ENCODE results near the gene U2SURP.
"Not testable (repeated sequence)": the region's sequence is repeated elsewhere in the genome, so short reads cannot be mapped to it uniquely, and the experiment has no call there.

Gene U2SURP

GRCh38 chr3:143004823-143005222 lies 3.5 kb downstream of the U2SURP start:
- in situ Hi-C loops (cut with HindIII; ENCODE audit: low sequenced_read_pairs): loop anchor here (25.0 kb wide), 1 partner anchor 418 kb away; the partner anchor contains the start of genes ATR and PLS1

GRCh38 chr3:143010024-143010423 lies 8.7 kb downstream of the U2SURP start:
- in situ Hi-C loops (cut with HindIII; ENCODE audit: low sequenced_read_pairs): loop anchor here (25.0 kb wide), 1 partner anchor 423 kb away; the partner anchor contains the start of genes ATR and PLS1

GRCh38 chr3:143011705-143012104 lies 10.3 kb downstream of the U2SURP start:
- in situ Hi-C loops (cut with HindIII; ENCODE audit: low sequenced_read_pairs): loop anchor here (25.0 kb wide), 1 partner anchor 424 kb away; the partner anchor contains the start of genes ATR and PLS1

- in situ Hi-C loops (cut with HindIII; ENCODE audit: low sequenced_read_pairs): loop anchor here (25.0 kb wide), 1 partner anchor 428 kb away; the partner anchor contains the start of genes ATR and PLS1
Observed at GRCh38 chr3:143014921-143015320, 13.6 kb downstream of the U2SURP start.

- in situ Hi-C loops (cut with HindIII; ENCODE audit: low sequenced_read_pairs): loop anchor here (25.0 kb wide), 1 partner anchor 429 kb away; the partner anchor contains the start of genes ATR and PLS1
Observed at GRCh38 chr3:143016321-143016972, 15.1 kb downstream of the U2SURP start.

- in situ Hi-C loops (cut with HindIII; ENCODE audit: low sequenced_read_pairs): loop anchor here (25.0 kb wide), 1 partner anchor 437 kb away; the partner anchor contains the start of genes ATR and PLS1
Observed at GRCh38 chr3:143024351-143024960, 23.1 kb downstream of the U2SURP start.

GRCh38 chr3:143031327-143031726 lies 30.0 kb downstream of the U2SURP start:
- in situ Hi-C loops (cut with HindIII; ENCODE audit: low sequenced_read_pairs): no loop called here

GRCh38 chr3:143031796-143032387 lies 30.5 kb downstream of the U2SURP start:
- in situ Hi-C loops (cut with HindIII; ENCODE audit: low sequenced_read_pairs): not testable (repeated sequence)

GRCh38 chr3:143035466-143036211 lies 34.3 kb downstream of the U2SURP start:
- in situ Hi-C loops (cut with HindIII; ENCODE audit: low sequenced_read_pairs): no loop called here

GRCh38 chr3:143036557-143036956 lies 35.2 kb downstream of the U2SURP start:
- in situ Hi-C loops (cut with HindIII; ENCODE audit: low sequenced_read_pairs): no loop called here

- in situ Hi-C loops (cut with HindIII; ENCODE audit: low sequenced_read_pairs): no loop called here
Observed at GRCh38 chr3:143037867-143038266, 36.5 kb downstream of the U2SURP start.

- in situ Hi-C loops (cut with HindIII; ENCODE audit: low sequenced_read_pairs): no loop called here
Observed at GRCh38 chr3:143040261-143040879, 39.0 kb downstream of the U2SURP start.

- in situ Hi-C loops (cut with HindIII; ENCODE audit: low sequenced_read_pairs): no loop called here
Observed at GRCh38 chr3:143041903-143042302, 40.5 kb downstream of the U2SURP start.

GRCh38 chr3:143045639-143046038 lies 44.3 kb downstream of the U2SURP start:
- in situ Hi-C loops (cut with HindIII; ENCODE audit: low sequenced_read_pairs): no loop called here

- in situ Hi-C loops (cut with HindIII; ENCODE audit: low sequenced_read_pairs): not testable (repeated sequence)
Observed at GRCh38 chr3:143046075-143046474, 44.7 kb downstream of the U2SURP start.

GRCh38 chr3:143054011-143054410 lies 52.6 kb downstream of the U2SURP start:
- in situ Hi-C loops (cut with HindIII; ENCODE audit: low sequenced_read_pairs): no loop called here

GRCh38 chr3:143056372-143056771 lies 55.0 kb downstream of the U2SURP start:
- in situ Hi-C loops (cut with HindIII; ENCODE audit: low sequenced_read_pairs): no loop called here

- in situ Hi-C loops (cut with HindIII; ENCODE audit: low sequenced_read_pairs): no loop called here
Observed at GRCh38 chr3:143060906-143061305, 59.5 kb downstream of the U2SURP start.

GRCh38 chr3:143063018-143063417 lies 61.6 kb downstream of the U2SURP start:
- in situ Hi-C loops (cut with HindIII; ENCODE audit: low sequenced_read_pairs): no loop called here

- in situ Hi-C loops (cut with HindIII; ENCODE audit: low sequenced_read_pairs): no loop called here
Observed at GRCh38 chr3:143064777-143065176, 63.4 kb downstream of the U2SURP start.

- in situ Hi-C loops (cut with HindIII; ENCODE audit: low sequenced_read_pairs): no loop called here
Observed at GRCh38 chr3:143065364-143065763, 64.0 kb downstream of the U2SURP start.

Data from endothelial cell of hepatic sinusoid (primary cell).